Measurements from ENCODE around the gene NPHP4.

Gene NPHP4

GRCh38 chr1:5884110-5884509 is 108.1 kb downstream of the NPHP4 start:
- no peak overlapping the region for H4K8ac ChIP-seq (ENCODE audit: low read depth, low read length)
- no peak overlapping the region for H3K23ac ChIP-seq (ENCODE audit: low read length)
- H3K36me3 ChIP-seq (ENCODE audit: control insufficient read depth, insufficient read depth, low read length) = no peaks in the 10 kb centered on the region
- no peaks in the 10 kb centered on the region for H3K79me2 ChIP-seq (ENCODE audit: control insufficient read depth, insufficient read depth, low read length)
- no peak overlapping the region for H4K5ac ChIP-seq (ENCODE audit: low read length)
- no CpG with 5 or more reads among the region's 13 CpGs for WGBS (ENCODE audit: extremely low coverage, insufficient coverage, low lambda C conversion rate)
- H3K27me3 ChIP-seq (ENCODE audit: insufficient read depth, low read length, poor library complexity) = no peaks in the 10 kb centered on the region
- H2BK5ac ChIP-seq (ENCODE audit: low read length) = no peak overlapping the region
- no peak overlapping the region for H3K18ac ChIP-seq (ENCODE audit: low read length)
- H3K4me1 ChIP-seq (ENCODE audit: control insufficient read depth, low read depth, low read length) = no peaks in the 10 kb centered on the region
- H3K4ac ChIP-seq (ENCODE audit: low read depth, low read length) = no peak overlapping the region
- no peak overlapping the region for H3K9ac ChIP-seq (ENCODE audit: low read length)
- no peak overlapping the region for H2AK5ac ChIP-seq (ENCODE audit: low read length)
- no peak overlapping the region for H2BK15ac ChIP-seq (replicated peaks; ENCODE audit: low read depth)
- no peak overlapping the region for H3K4me2 ChIP-seq (ENCODE audit: low read length)
- no peak overlapping the region for H3K27ac ChIP-seq (ENCODE audit: low read depth, low read length)
- H3K56ac ChIP-seq (ENCODE audit: low read length) = no peak overlapping the region
- no peaks in the 10 kb centered on the region for H3K79me1 ChIP-seq (ENCODE audit: low read length)
- no peak for DNase-seq
- H2BK120ac ChIP-seq (ENCODE audit: low read depth, low read length) = no peak overlapping the region
- no peak overlapping the region for H3K4me3 ChIP-seq (ENCODE audit: low read length)

- WGBS (ENCODE audit: extremely low coverage, insufficient coverage, low lambda C conversion rate) = no CpG with 5 or more reads among the region's 30 CpGs
- DNase-seq = no peak
Observed at GRCh38 chr1:5883129-5884048, 108.8 kb downstream of the NPHP4 start.

GRCh38 chr1:5882367-5883128 is 109.7 kb downstream of the NPHP4 start:
- H3K4me3 ChIP-seq (ENCODE audit: low read length) = no peak overlapping the region
- H3K79me2 ChIP-seq (ENCODE audit: control insufficient read depth, insufficient read depth, low read length) = no peaks in the 10 kb centered on the region
- H2BK120ac ChIP-seq (ENCODE audit: low read depth, low read length) = no peak overlapping the region
- no peak overlapping the region for H3K4ac ChIP-seq (ENCODE audit: low read depth, low read length)
- no peak overlapping the region for H4K8ac ChIP-seq (ENCODE audit: low read depth, low read length)
- H3K27ac ChIP-seq (ENCODE audit: low read depth, low read length) = no peak overlapping the region
- no peak overlapping the region for H3K18ac ChIP-seq (ENCODE audit: low read length)
- no peaks in the 10 kb centered on the region for H3K4me1 ChIP-seq (ENCODE audit: control insufficient read depth, low read depth, low read length)
- no peak overlapping the region for H3K56ac ChIP-seq (ENCODE audit: low read length)
- H2AK5ac ChIP-seq (ENCODE audit: low read length) = no peak overlapping the region
- DNase-seq = no peak
- no peaks in the 10 kb centered on the region for H3K27me3 ChIP-seq (ENCODE audit: insufficient read depth, low read length, poor library complexity)
- no peak overlapping the region for H2BK5ac ChIP-seq (ENCODE audit: low read length)
- H2BK15ac ChIP-seq (replicated peaks; ENCODE audit: low read depth) = no peak overlapping the region
- H3K79me1 ChIP-seq (ENCODE audit: low read length) = no peaks in the 10 kb centered on the region
- WGBS (ENCODE audit: extremely low coverage, insufficient coverage, low lambda C conversion rate) = no CpG with 5 or more reads among the region's 27 CpGs
- H3K23ac ChIP-seq (ENCODE audit: low read length) = no peak overlapping the region
- H3K9ac ChIP-seq (ENCODE audit: low read length) = no peak overlapping the region
- H3K4me2 ChIP-seq (ENCODE audit: low read length) = no peak overlapping the region
- H4K5ac ChIP-seq (ENCODE audit: low read length) = no peak overlapping the region
- H3K36me3 ChIP-seq (ENCODE audit: control insufficient read depth, insufficient read depth, low read length) = no peaks in the 10 kb centered on the region

More at GRCh38 chr1:5883129-5884048, 108.8 kb downstream of the NPHP4 start:
- H3K4ac ChIP-seq (ENCODE audit: low read depth, low read length) = no peak overlapping the region
- no peaks in the 10 kb centered on the region for H3K27me3 ChIP-seq (ENCODE audit: insufficient read depth, low read length, poor library complexity)
- H2BK5ac ChIP-seq (ENCODE audit: low read length) = no peak overlapping the region
- no peak overlapping the region for H3K23ac ChIP-seq (ENCODE audit: low read length)
- no peaks in the 10 kb centered on the region for H3K79me2 ChIP-seq (ENCODE audit: control insufficient read depth, insufficient read depth, low read length)
- no peaks in the 10 kb centered on the region for H3K36me3 ChIP-seq (ENCODE audit: control insufficient read depth, insufficient read depth, low read length)
- H2BK120ac ChIP-seq (ENCODE audit: low read depth, low read length) = no peak overlapping the region
- H2BK15ac ChIP-seq (replicated peaks; ENCODE audit: low read depth) = no peak overlapping the region
- no peaks in the 10 kb centered on the region for H3K79me1 ChIP-seq (ENCODE audit: low read length)
- H4K5ac ChIP-seq (ENCODE audit: low read length) = no peak overlapping the region
- no peak overlapping the region for H2AK5ac ChIP-seq (ENCODE audit: low read length)
- no peak overlapping the region for H3K4me3 ChIP-seq (ENCODE audit: low read length)
- no peak overlapping the region for H3K56ac ChIP-seq (ENCODE audit: low read length)
- H3K18ac ChIP-seq (ENCODE audit: low read length) = no peak overlapping the region
- H3K9ac ChIP-seq (ENCODE audit: low read length) = no peak overlapping the region
- no peak overlapping the region for H4K8ac ChIP-seq (ENCODE audit: low read depth, low read length)
- no peaks in the 10 kb centered on the region for H3K4me1 ChIP-seq (ENCODE audit: control insufficient read depth, low read depth, low read length)
- no peak overlapping the region for H3K4me2 ChIP-seq (ENCODE audit: low read length)
- H3K27ac ChIP-seq (ENCODE audit: low read depth, low read length) = no peak overlapping the region

- Histone ChIP-seq H3K56ac (ENCODE audit: low read length) (no peak overlapping the region), H3K23ac (ENCODE audit: low read length) (no peak overlapping the region), H3K9ac (ENCODE audit: low read length) (no peak overlapping the region), H3K4me1 (ENCODE audit: control insufficient read depth, low read depth, low read length) (no peaks in the 10 kb centered on the region), H2BK120ac (ENCODE audit: low read depth, low read length) (no peak overlapping the region), H2BK5ac (ENCODE audit: low read length) (no peak overlapping the region), H3K4ac (ENCODE audit: low read depth, low read length) (no peak overlapping the region), H3K4me3 (ENCODE audit: low read length) (no peak overlapping the region), H3K79me1 (ENCODE audit: low read length) (no peaks in the 10 kb centered on the region), H3K79me2 (ENCODE audit: control insufficient read depth, insufficient read depth, low read length) (no peaks in the 10 kb centered on the region), H3K36me3 (ENCODE audit: control insufficient read depth, insufficient read depth, low read length) (no peaks in the 10 kb centered on the region), H3K27me3 (ENCODE audit: insufficient read depth, low read length, poor library complexity) (no peaks in the 10 kb centered on the region), H2AK5ac (ENCODE audit: low read length) (no peak overlapping the region), H3K18ac (ENCODE audit: low read length) (no peak overlapping the region), H4K5ac (ENCODE audit: low read length) (no peak overlapping the region), H3K27ac (ENCODE audit: low read depth, low read length) (no peak overlapping the region), H4K8ac (ENCODE audit: low read depth, low read length) (no peak overlapping the region), H3K4me2 (ENCODE audit: low read length) (no peak overlapping the region), H2BK15ac (replicated peaks; ENCODE audit: low read depth) (no peak overlapping the region)
- no peak for DNase-seq
- WGBS (ENCODE audit: extremely low coverage, insufficient coverage, low lambda C conversion rate) = no CpG with 5 or more reads among the region's 22 CpGs
Observed at GRCh38 chr1:5881526-5882222, 110.6 kb downstream of the NPHP4 start.

- H3K4ac ChIP-seq (ENCODE audit: low read depth, low read length) = no peak overlapping the region
- no peak overlapping the region for H2BK15ac ChIP-seq (replicated peaks; ENCODE audit: low read depth)
- WGBS (ENCODE audit: extremely low coverage, insufficient coverage, low lambda C conversion rate) = no CpG with 5 or more reads among the region's 25 CpGs
- H3K56ac ChIP-seq (ENCODE audit: low read length) = no peak overlapping the region
- DNase-seq = no peak
- H3K36me3 ChIP-seq (ENCODE audit: control insufficient read depth, insufficient read depth, low read length) = no peaks in the 10 kb centered on the region
- no peaks in the 10 kb centered on the region for H3K4me1 ChIP-seq (ENCODE audit: control insufficient read depth, low read depth, low read length)
- H4K8ac ChIP-seq (ENCODE audit: low read depth, low read length) = no peak overlapping the region
- no peak overlapping the region for H2BK120ac ChIP-seq (ENCODE audit: low read depth, low read length)
- no peaks in the 10 kb centered on the region for H3K27me3 ChIP-seq (ENCODE audit: insufficient read depth, low read length, poor library complexity)
- no peaks in the 10 kb centered on the region for H3K79me2 ChIP-seq (ENCODE audit: control insufficient read depth, insufficient read depth, low read length)
- no peaks in the 10 kb centered on the region for H3K79me1 ChIP-seq (ENCODE audit: low read length)
- no peak overlapping the region for H3K23ac ChIP-seq (ENCODE audit: low read length)
- H3K9ac ChIP-seq (ENCODE audit: low read length) = no peak overlapping the region
- H4K5ac ChIP-seq (ENCODE audit: low read length) = no peak overlapping the region
- no peak overlapping the region for H2AK5ac ChIP-seq (ENCODE audit: low read length)
- no peak overlapping the region for H3K4me3 ChIP-seq (ENCODE audit: low read length)
- no peak overlapping the region for H3K27ac ChIP-seq (ENCODE audit: low read depth, low read length)
- H3K18ac ChIP-seq (ENCODE audit: low read length) = no peak overlapping the region
- H3K4me2 ChIP-seq (ENCODE audit: low read length) = no peak overlapping the region
- H2BK5ac ChIP-seq (ENCODE audit: low read length) = no peak overlapping the region
Observed at GRCh38 chr1:5880630-5881405, 111.4 kb downstream of the NPHP4 start.
